CD4-positive, CD25-positive, alpha-beta regulatory T cell (primary cell): Measurements from ENCODE around the gene KLHDC10. TPM values are rescaled to one million over a fixed set of nuclear protein-coding genes. Genes with fewer than 3 reads are reported as not detected.
"Not testable (repeated sequence)": the region's sequence is repeated elsewhere in the genome, so short reads cannot be mapped to it uniquely, and the experiment has no call there.

ENCODE experiments used
- ATAC-seq, 2 donors: fragments of 150-1000 bp; cut with Tn5 transposase; one replicate each; pipeline ENCODE4 v1.10.0; 2021; ENCODE audit warnings: low read depth in 2 of 2, moderate number of reproducible peaks in 2 of 2, moderate library complexity in 1 of 2
- DNase-seq, 3 donors: peaks; one replicate each; pipeline versions ENCODE4 v3.0.0 to v3.0.0-alpha.2; 2012 to 2022; ENCODE audit warnings: mixed read lengths in 1 of 3
- H3K27ac ChIP-seq: one replicate; pipeline ENCODE4 v1.7.0; 2013; ENCODE audit warnings: mild to moderate bottlenecking, low read length; ENCODE audit not compliant: insufficient read depth, poor library complexity, severe bottlenecking
- H3K27me3 ChIP-seq: one replicate; pipeline ENCODE4 v1.7.0; 2013; ENCODE audit warnings: low read length; ENCODE audit not compliant: control insufficient read depth, insufficient read depth
- H3K36me3 ChIP-seq: one replicate; pipeline ENCODE4 v1.7.0; 2013; ENCODE audit warnings: mild to moderate bottlenecking, low read length, moderate library complexity; ENCODE audit not compliant: control insufficient read depth, insufficient read depth
- H3K4me1 ChIP-seq: 2 replicates; pipeline ENCODE4 v1.7.0; 2013; ENCODE audit warnings: mild to moderate bottlenecking, low read length; ENCODE audit not compliant: insufficient read depth, control insufficient read depth, poor library complexity, severe bottlenecking
- H3K4me3 ChIP-seq: one replicate; pipeline ENCODE4 v1.7.0; 2013; ENCODE audit warnings: low read depth, mild to moderate bottlenecking, low read length, moderate library complexity
- H3K9me3 ChIP-seq, 2 experiments: 1 replicate in 1 of 2; 2 replicates in 1 of 2; pipeline ENCODE4 v1.7.0; 2013; ENCODE audit warnings: low read length in 2 of 2, mild to moderate bottlenecking in 1 of 2, moderate library complexity in 1 of 2; ENCODE audit not compliant: control insufficient read depth in 2 of 2
- H3K27ac Mint-ChIP-seq, 3 donors: one replicate each; pipeline ENCODE4 v1.8.0; 2020 to 2022; ENCODE audit warnings: mild to moderate bottlenecking in 3 of 3, mixed read lengths in 3 of 3, moderate library complexity in 2 of 3
- H3K27me3 Mint-ChIP-seq: one replicate; pipeline ENCODE4 v1.8.0; 2022; ENCODE audit warnings: mild to moderate bottlenecking, mixed read lengths
- H3K36me3 Mint-ChIP-seq: one replicate; pipeline ENCODE4 v1.8.0; 2020; ENCODE audit warnings: mixed read lengths
- H3K4me1 Mint-ChIP-seq, 4 donors: one replicate each; pipeline ENCODE4 v1.8.0; 2020 to 2022; ENCODE audit warnings: mixed read lengths in 4 of 4, mild to moderate bottlenecking in 1 of 4
- H3K4me3 Mint-ChIP-seq, 4 donors: one replicate each; pipeline ENCODE4 v1.8.0; 2020 to 2022; ENCODE audit warnings: mild to moderate bottlenecking in 4 of 4, mixed read lengths in 4 of 4, moderate library complexity in 3 of 4
- H3K9me3 Mint-ChIP-seq, 7 donors: one replicate each; pipeline ENCODE4 v1.8.0; 2020 to 2022; ENCODE audit warnings: mixed read lengths in 7 of 7, mild to moderate bottlenecking in 3 of 7, moderate library complexity in 2 of 7
- polyA plus RNA-seq, 4 donors: library from polyadenylated mRNA; unstranded; fragments of 300-500 nt; fragmentation: Illumina TruSeq; gene quantifications; one replicate each; pipeline ENCODE4 v1.2.3, GENCODE V29; 2021
- total RNA-seq: library from RNA; stranded (reverse); gene quantifications from one replicate; pipeline ENCODE4 v1.2.3, GENCODE V29; 2022

The KLHDC10 gene
- total and polyA plus RNA-seq, 5 donors from 2014 or later, result 1.3 to 16.8 (median 2.4) TPM

- DNase-seq, result no peak
- Histone ChIP-seq H3K27me3 (peaks cover 1% of the 10 kb centered on the region), H3K27ac (no peak overlapping the region), H3K4me1 (peaks cover 8% of the 10 kb centered on the region), H3K36me3 (no peaks in the 10 kb centered on the region), H3K4me3 (no peak overlapping the region), H3K9me3 (no peaks in the 10 kb centered on the region)
- Mint-ChIP-seq H3K9me3 (no peaks in the 10 kb centered on the region), H3K4me1 (peaks cover 4 to 12% (median 7%) of the 10 kb centered on the region in 4 donors), H3K27me3 (peaks cover 17% of the 10 kb centered on the region), H3K4me3 (no peak overlapping the region), H3K36me3 (no peaks in the 10 kb centered on the region), H3K27ac (no peak overlapping the region)
- no peak for ATAC-seq
These were observed 4.7 kb upstream of the KLHDC10 start for GRCh38 chr7:130065500-130066152.

GRCh38 chr7:130069179-130069977 lies 956 bp upstream of the KLHDC10 start:
- peak overlapping the region; percentile 83 for H3K27ac ChIP-seq
- H3K27me3 Mint-ChIP-seq, result peaks cover 7% of the 10 kb centered on the region
- DNase-seq (no peak), ATAC-seq (no peak)
- no peaks in the 10 kb centered on the region for H3K9me3 Mint-ChIP-seq
- peak overlapping the region; percentile 88 to 97 (median 93) for H3K4me3 Mint-ChIP-seq
- peak overlapping the region; percentile 93 for H3K4me3 ChIP-seq
- H3K4me1 Mint-ChIP-seq, result peaks cover 19 to 43% (median 27%) of the 10 kb centered on the region in 4 donors
- no peaks in the 10 kb centered on the region for H3K36me3 ChIP-seq
- no peaks in the 10 kb centered on the region for H3K27me3 ChIP-seq
- H3K4me1 ChIP-seq, result peaks cover 27% of the 10 kb centered on the region
- H3K36me3 Mint-ChIP-seq, result peaks cover 6% of the 10 kb centered on the region
- no peaks in the 10 kb centered on the region for H3K9me3 ChIP-seq
- H3K27ac Mint-ChIP-seq, result peak overlapping the region; percentile 88 to 97 (median 96)

DNA sequence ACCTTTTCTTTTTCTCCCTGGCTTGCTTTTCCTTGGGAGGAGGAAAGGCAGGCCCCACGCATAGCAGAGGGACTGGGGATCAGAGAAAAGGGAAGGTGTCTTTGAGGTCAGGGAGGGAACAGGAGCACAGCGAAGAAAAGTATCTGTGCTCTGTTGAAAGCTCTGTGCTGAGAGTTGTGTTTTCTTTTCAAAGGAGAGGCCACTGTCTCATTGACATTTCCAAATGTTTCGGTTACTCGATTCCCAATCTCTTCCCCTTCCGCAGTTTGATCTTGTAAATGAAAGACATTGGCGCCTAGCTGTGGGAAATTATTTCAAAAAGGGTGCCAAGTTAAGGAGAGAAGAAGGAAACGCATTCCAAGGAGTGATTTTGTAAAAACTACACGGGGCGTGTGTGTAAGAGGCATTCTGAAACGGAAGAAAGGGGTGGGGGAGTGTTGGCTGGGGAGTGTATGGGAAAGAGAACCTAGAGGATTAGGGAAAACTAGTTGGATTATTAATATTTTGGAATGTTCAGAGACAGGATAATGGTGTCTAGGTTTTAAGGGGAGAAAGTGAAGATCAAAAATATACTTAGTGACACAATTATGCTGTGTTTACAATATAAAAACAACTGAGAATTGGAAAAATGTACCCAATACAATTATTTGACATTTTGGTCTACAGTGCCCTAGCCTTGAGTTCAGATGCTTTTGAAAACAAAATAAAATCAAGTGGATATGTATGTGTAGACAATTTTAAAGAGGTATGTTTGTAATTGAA lies 708 bp downstream of the KLHDC10 start:
- H3K27me3 ChIP-seq, result no peaks in the 10 kb centered on the region
- Mint-ChIP-seq H3K27ac (peak overlapping the region in 2 of 3 donors; percentile 77 to 88), H3K27me3 (peaks cover 7% of the 10 kb centered on the region), H3K36me3 (peaks cover 6% of the 10 kb centered on the region), H3K9me3 (no peaks in the 10 kb centered on the region), H3K4me3 (peak overlapping the region; percentile 88 to 97 (median 93)), H3K4me1 (peaks cover 31 to 58% (median 40%) of the 10 kb centered on the region in 4 donors)
- H3K9me3 ChIP-seq, result no peaks in the 10 kb centered on the region
- H3K4me3 ChIP-seq, result peak overlapping the region; percentile 84
- no peaks in the 10 kb centered on the region for H3K36me3 ChIP-seq
- DNase-seq, result no peak
- H3K27ac ChIP-seq, result peak overlapping the region; percentile 83
- peaks cover 27% of the 10 kb centered on the region for H3K4me1 ChIP-seq
- no peak for ATAC-seq

- Histone ChIP-seq H3K27ac (no peak overlapping the region), H3K27me3 (no peaks in the 10 kb centered on the region), H3K9me3 (no peaks in the 10 kb centered on the region), H3K36me3 (no peaks in the 10 kb centered on the region), H3K4me3 (peak overlapping the region; percentile 84), H3K4me1 (peaks cover 27% of the 10 kb centered on the region)
- ATAC-seq, result peak in 1 of 2 donors; percentile 22
- peak; percentile 56 to 79 (median 67) for DNase-seq
- Mint-ChIP-seq H3K36me3 (peaks cover 6% of the 10 kb centered on the region), H3K27ac (no peak overlapping the region), H3K4me1 (peaks cover 31 to 63% (median 43%) of the 10 kb centered on the region in 4 donors), H3K9me3 (no peaks in the 10 kb centered on the region), H3K27me3 (peaks cover 7% of the 10 kb centered on the region), H3K4me3 (peak overlapping the region; percentile 74 to 97 (median 90))
These were observed 1.6 kb downstream of the KLHDC10 start for GRCh38 chr7:130071701-130072622.

- Histone ChIP-seq H3K4me1 (no peaks in the 10 kb centered on the region), H3K9me3 (no peaks in the 10 kb centered on the region), H3K36me3 (peaks cover 8% of the 10 kb centered on the region), H3K4me3 (no peak overlapping the region), H3K27me3 (no peaks in the 10 kb centered on the region), H3K27ac (no peak overlapping the region)
- Mint-ChIP-seq H3K9me3 (no peaks in the 10 kb centered on the region), H3K27me3 (no peaks in the 10 kb centered on the region), H3K27ac (no peak overlapping the region), H3K36me3 (peaks cover 22% of the 10 kb centered on the region), H3K4me1 (peaks cover 28 to 39% (median 35%) of the 10 kb centered on the region in 4 donors), H3K4me3 (no peak overlapping the region)
- no peak for ATAC-seq
- no peak for DNase-seq
These were observed 9.6 kb downstream of the KLHDC10 start for GRCh38 chr7:130079846-130080394.

DNA sequence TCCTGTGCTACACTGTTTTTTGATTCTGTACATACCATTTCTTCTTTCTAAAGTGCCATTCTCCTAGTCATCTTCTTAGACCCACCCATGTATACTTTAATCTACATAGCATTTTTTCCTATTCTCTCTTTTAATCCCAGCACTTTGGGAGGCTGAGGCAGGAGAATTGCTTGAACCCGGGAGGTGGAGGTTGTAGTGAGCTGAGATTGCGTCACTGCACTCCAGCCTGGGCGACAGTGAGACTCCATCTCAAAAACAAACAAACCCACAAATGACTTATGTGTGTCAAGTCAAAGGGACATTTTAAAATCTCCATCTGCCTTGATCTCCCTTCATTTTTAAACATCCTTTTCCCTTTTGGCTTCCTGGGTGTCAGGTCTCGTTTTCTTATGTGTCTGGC lies 13.2 kb downstream of the KLHDC10 start:
- H3K4me3 Mint-ChIP-seq, H3K4me3 ChIP-seq, H3K4me1 ChIP-seq, H3K27me3 ChIP-seq, H3K27ac ChIP-seq, H3K27ac Mint-ChIP-seq, H3K9me3 Mint-ChIP-seq, ATAC-seq, H3K27me3 Mint-ChIP-seq, DNase-seq, H3K9me3 ChIP-seq, H3K36me3 ChIP-seq: not testable (repeated sequence)
- Mint-ChIP-seq H3K4me1 (peaks cover 18 to 36% (median 29%) of the 10 kb centered on the region in 4 donors), H3K36me3 (peaks cover 22% of the 10 kb centered on the region)
